ENCODE data around the gene TDRKH. TPM values are rescaled to one million over a fixed set of nuclear protein-coding genes. Genes with fewer than 3 reads are reported as not detected.
A peak's percentile ranks its signal among the peaks of the same experiment; 100 is the strongest.

The TDRKH gene
- total and polyA plus RNA-seq, 2 of the 13 experiments (the other 11 are each of a cell fraction or from before 2014, with no cell fraction given), result 3.9 to 5.4 TPM

GRCh38 chr1:151839457-151840403 is 49.4 kb upstream of the TDRKH start, which contains the start of gene C2CD4D (continued):
- TF ChIP-seq, protein P1, sequence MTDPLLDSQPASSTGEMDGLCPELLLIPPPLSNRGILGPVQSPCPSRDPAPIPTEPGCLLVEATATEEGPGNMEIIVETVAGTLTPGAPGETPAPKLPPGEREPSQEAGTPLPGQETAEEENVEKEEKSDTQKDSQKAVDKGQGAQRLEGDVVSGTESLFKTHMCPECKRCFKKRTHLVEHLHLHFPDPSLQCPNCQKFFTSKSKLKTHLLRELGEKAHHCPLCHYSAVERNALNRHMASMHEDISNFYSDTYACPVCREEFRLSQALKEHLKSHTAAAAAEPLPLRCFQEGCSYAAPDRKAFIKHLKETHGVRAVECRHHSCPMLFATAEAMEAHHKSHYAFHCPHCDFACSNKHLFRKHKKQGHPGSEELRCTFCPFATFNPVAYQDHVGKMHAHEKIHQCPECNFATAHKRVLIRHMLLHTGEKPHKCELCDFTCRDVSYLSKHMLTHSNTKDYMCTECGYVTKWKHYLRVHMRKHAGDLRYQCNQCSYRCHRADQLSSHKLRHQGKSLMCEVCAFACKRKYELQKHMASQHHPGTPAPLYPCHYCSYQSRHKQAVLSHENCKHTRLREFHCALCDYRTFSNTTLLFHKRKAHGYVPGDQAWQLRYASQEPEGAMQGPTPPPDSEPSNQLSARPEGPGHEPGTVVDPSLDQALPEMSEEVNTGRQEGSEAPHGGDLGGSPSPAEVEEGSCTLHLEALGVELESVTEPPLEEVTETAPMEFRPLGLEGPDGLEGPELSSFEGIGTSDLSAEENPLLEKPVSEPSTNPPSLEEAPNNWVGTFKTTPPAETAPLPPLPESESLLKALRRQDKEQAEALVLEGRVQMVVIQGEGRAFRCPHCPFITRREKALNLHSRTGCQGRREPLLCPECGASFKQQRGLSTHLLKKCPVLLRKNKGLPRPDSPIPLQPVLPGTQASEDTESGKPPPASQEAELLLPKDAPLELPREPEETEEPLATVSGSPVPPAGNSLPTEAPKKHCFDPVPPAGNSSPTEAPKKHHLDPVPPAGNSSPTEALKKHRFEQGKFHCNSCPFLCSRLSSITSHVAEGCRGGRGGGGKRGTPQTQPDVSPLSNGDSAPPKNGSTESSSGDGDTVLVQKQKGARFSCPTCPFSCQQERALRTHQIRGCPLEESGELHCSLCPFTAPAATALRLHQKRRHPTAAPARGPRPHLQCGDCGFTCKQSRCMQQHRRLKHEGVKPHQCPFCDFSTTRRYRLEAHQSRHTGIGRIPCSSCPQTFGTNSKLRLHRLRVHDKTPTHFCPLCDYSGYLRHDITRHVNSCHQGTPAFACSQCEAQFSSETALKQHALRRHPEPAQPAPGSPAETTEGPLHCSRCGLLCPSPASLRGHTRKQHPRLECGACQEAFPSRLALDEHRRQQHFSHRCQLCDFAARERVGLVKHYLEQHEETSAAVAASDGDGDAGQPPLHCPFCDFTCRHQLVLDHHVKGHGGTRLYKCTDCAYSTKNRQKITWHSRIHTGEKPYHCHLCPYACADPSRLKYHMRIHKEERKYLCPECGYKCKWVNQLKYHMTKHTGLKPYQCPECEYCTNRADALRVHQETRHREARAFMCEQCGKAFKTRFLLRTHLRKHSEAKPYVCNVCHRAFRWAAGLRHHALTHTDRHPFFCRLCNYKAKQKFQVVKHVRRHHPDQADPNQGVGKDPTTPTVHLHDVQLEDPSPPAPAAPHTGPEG (CRISPR knock-in tag; IDR thresholded peaks at IDR 0.05), result no peak
- no peak for TF ChIP-seq BRCA1 (CRISPR knock-in tag; IDR thresholded peaks at IDR 0.05)
- no peak for TF ChIP-seq ZBTB21 (CRISPR knock-in tag; IDR thresholded peaks at IDR 0.05)
- TF ChIP-seq ZKSCAN1 (IDR thresholded peaks at IDR 0.05; ENCODE audit: low read length), result no peak
- no peak for TF ChIP-seq DNMT3B (CRISPR knock-in tag; conservative IDR thresholded peaks at IDR 0.05)
- TF ChIP-seq ELK4 (CRISPR knock-in tag; IDR thresholded peaks at IDR 0.05; ENCODE audit: borderline replicate concordance), result no peak
- no peak for TF ChIP-seq KDM5A (IDR thresholded peaks at IDR 0.05; ENCODE audit: borderline replicate concordance, low read length)
- peak; percentile 51; the same call in 1 of the 2 replicates for TF ChIP-seq ZNF891 (CRISPR knock-in tag; IDR thresholded peaks at IDR 0.05)
- TF ChIP-seq TARDBP (CRISPR knock-in tag; IDR thresholded peaks at IDR 0.05), result 0 out of 2 replicates have a peak, but pooled peaks have one; percentile 42
- no peak for TF ChIP-seq PAF1 (CRISPR knock-in tag; IDR thresholded peaks at IDR 0.05)
- TF ChIP-seq GZF1 (CRISPR knock-in tag; IDR thresholded peaks at IDR 0.05), result no peak
- no peak for TF ChIP-seq STAT5B (CRISPR knock-in tag; IDR thresholded peaks at IDR 0.05)
- no peak for TF ChIP-seq RELA (CRISPR knock-in tag; IDR thresholded peaks at IDR 0.05)
- no peak for TF ChIP-seq PHF21A (CRISPR knock-in tag; IDR thresholded peaks at IDR 0.05)
- no peak for TF ChIP-seq ATF7-NPFF (CRISPR knock-in tag; IDR thresholded peaks at IDR 0.05; ENCODE audit: low read depth)
- no peak for TF ChIP-seq ATF7 (IDR thresholded peaks at IDR 0.05)
- TF ChIP-seq ATF7 (CRISPR knock-in tag; IDR thresholded peaks at IDR 0.05), result no peak
- no peak for TF ChIP-seq ZNF570 (CRISPR knock-in tag; IDR thresholded peaks at IDR 0.05; ENCODE audit: borderline replicate concordance)
- peak; percentile 37; the same call in 1 of the 2 replicates for TF ChIP-seq ZNF224 (CRISPR knock-in tag; IDR thresholded peaks at IDR 0.05)
- no peak for TF ChIP-seq ZNF24 (IDR thresholded peaks at IDR 0.05)
- TF ChIP-seq HNRNPH1 (optimal IDR thresholded peaks at IDR 0.05; ENCODE audit: low read depth, low read length), result no peak
- no peak for TF ChIP-seq ZIK1 (CRISPR knock-in tag; IDR thresholded peaks at IDR 0.05; ENCODE audit: borderline replicate concordance, low read depth)
- no peak for TF ChIP-seq CBX5 (CRISPR knock-in tag; IDR thresholded peaks at IDR 0.05; ENCODE audit: borderline replicate concordance)
- TF ChIP-seq CHD2 (IDR thresholded peaks at IDR 0.05; ENCODE audit: low read depth, low read length), result no peak
- no peak for TF ChIP-seq SMAD1 (CRISPR knock-in tag; IDR thresholded peaks at IDR 0.05; ENCODE audit: borderline replicate concordance, low read depth)
- TF ChIP-seq BHLHE40 (IDR thresholded peaks at IDR 0.05; ENCODE audit: low read length), result no peak
